Left ventricle myocardium inferior (tissue), 1 donor: ENCODE measurements around the gene LARP1B. TPM values are rescaled to one million over a fixed set of nuclear protein-coding genes. Genes with fewer than 3 reads are reported as not detected.
"Not testable (repeated sequence)": the region's sequence is repeated elsewhere in the genome, so short reads cannot be mapped to it uniquely, and the experiment has no call there.

Source experiments
- DNase-seq: peaks from one replicate; pipeline ENCODE4 v3.0.0-alpha.2; 2020
- H3K27ac ChIP-seq: fragments of 200-600 bp; replicated peaks from 2 replicates; pipeline ENCODE4 v1.8.0; 2021
- H3K27me3 ChIP-seq: fragments of 200-600 bp; 2 replicates; pipeline ENCODE4 v1.8.0; 2021; ENCODE audit warnings: low read depth
- H3K36me3 ChIP-seq: fragments of 200-600 bp; 2 replicates; pipeline ENCODE4 v1.8.0; 2021
- H3K4me1 ChIP-seq: fragments of 200-600 bp; 2 replicates; pipeline ENCODE4 v1.8.0; 2021
- H3K4me3 ChIP-seq: fragments of 200-600 bp; 2 replicates; pipeline ENCODE4 v1.8.0; 2021; ENCODE audit warnings: mild to moderate bottlenecking, moderate library complexity
- H3K9me3 ChIP-seq: fragments of 200-600 bp; replicated peaks from 2 replicates; pipeline ENCODE4 v1.8.0; 2021
- CTCF ChIP-seq: fragments of 200-600 bp; IDR thresholded peaks from 2 replicates; pipeline ENCODE4 v1.8.0; 2021; ENCODE audit warnings: antibody characterized with exemption, mild to moderate bottlenecking, borderline replicate concordance
- intact Hi-C: fragments of 100-400 bp; cut with micrococcal nuclease; formaldehyde crosslinking; loops from one replicate; pipeline ENCODE4 v1.11.0; 2022
- total RNA-seq: library from RNA; stranded (reverse); fragmentation: NEBNext Ultra II Directional; extraction: Animal tissue kit (Norgen Biotek cat#: 25700); gene quantifications from one replicate; pipeline ENCODE4 v1.2.1, GENCODE V29; 2021
- donor health status: DM: no; HTN: yes; CAD: no; lungs with severe emphysema.

LARP1B gene
- total RNA-seq, 1 donor from 2014 or later: 16.1 TPM

DNA sequence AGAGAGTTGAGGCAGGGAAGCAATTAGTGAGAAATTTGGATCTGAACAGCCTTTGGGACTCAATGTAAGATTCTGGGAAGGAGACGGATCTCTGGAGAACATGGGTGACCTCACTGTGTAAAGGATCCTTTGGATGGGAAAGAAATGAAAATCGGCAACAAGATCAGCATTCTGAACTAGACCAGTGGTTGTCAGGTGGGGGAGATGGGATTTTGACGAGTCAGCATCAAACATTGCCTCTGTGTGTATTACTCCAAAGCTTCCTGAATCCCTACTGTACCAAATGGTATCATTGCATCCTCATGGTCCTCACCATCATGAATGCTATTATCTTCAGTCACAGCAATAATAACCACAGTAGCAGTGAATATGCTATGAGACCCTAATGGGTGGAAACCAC is 173.7 kb downstream of the LARP1B start:
- H3K4me3 ChIP-seq: no peak overlapping the region
- DNase-seq: no peak
- intact Hi-C loops: no loop called here
- H3K9me3 ChIP-seq: no peaks in the 10 kb centered on the region
- H3K27ac ChIP-seq: no peak overlapping the region
- no peaks in the 10 kb centered on the region for H3K4me1 ChIP-seq
- no peaks in the 10 kb centered on the region for H3K36me3 ChIP-seq
- no peaks in the 10 kb centered on the region for H3K27me3 ChIP-seq
- TF ChIP-seq CTCF: no peak

- DNase-seq: no peak
- Histone ChIP-seq H3K27me3 (no peaks in the 10 kb centered on the region), H3K36me3 (no peaks in the 10 kb centered on the region), H3K9me3 (no peaks in the 10 kb centered on the region), H3K27ac (no peak overlapping the region), H3K4me1 (no peaks in the 10 kb centered on the region), H3K4me3 (no peak overlapping the region)
- intact Hi-C loops: no loop called here
- TF ChIP-seq CTCF: no peak
Measured at GRCh38 chr4:128241019-128241418, 179.9 kb downstream of the LARP1B start.

DNA sequence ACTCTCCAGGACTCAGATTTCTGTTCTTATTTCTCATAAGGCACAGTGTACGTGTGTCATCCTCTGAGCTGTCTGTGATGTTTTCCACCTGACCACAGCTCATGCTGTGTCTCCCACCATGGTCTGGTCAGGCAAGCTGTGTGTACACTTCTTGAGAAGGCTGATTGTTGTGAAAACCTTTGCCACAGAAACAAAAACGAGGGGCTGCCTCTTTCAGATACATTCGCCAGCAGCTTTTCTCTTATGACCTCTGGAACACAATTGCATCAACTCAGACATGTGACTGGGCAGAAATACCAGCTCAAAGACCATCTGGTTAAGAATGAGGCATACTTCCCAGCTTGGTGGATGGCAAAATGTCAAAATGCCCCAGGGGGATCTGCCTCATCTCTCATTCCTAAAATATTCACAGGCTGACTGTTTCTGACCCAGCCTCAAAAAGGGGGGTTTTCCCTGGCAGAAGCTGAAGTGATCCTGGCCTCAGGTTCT is 180.4 kb downstream of the LARP1B start:
- Histone ChIP-seq H3K9me3 (no peaks in the 10 kb centered on the region), H3K4me3 (no peak overlapping the region), H3K4me1 (no peaks in the 10 kb centered on the region), H3K27me3 (no peaks in the 10 kb centered on the region), H3K36me3 (no peaks in the 10 kb centered on the region), H3K27ac (no peak overlapping the region)
- intact Hi-C loops: no loop called here
- no peak for TF ChIP-seq CTCF
- DNase-seq: no peak

GRCh38 chr4:128241981-128242380 is 180.9 kb downstream of the LARP1B start:
- Histone ChIP-seq H3K4me1 (no peaks in the 10 kb centered on the region), H3K27me3 (no peaks in the 10 kb centered on the region), H3K4me3 (no peak overlapping the region), H3K36me3 (no peaks in the 10 kb centered on the region), H3K27ac (no peak overlapping the region), H3K9me3 (no peaks in the 10 kb centered on the region)
- no peak for DNase-seq
- intact Hi-C loops: no loop called here
- no peak for TF ChIP-seq CTCF

DNA sequence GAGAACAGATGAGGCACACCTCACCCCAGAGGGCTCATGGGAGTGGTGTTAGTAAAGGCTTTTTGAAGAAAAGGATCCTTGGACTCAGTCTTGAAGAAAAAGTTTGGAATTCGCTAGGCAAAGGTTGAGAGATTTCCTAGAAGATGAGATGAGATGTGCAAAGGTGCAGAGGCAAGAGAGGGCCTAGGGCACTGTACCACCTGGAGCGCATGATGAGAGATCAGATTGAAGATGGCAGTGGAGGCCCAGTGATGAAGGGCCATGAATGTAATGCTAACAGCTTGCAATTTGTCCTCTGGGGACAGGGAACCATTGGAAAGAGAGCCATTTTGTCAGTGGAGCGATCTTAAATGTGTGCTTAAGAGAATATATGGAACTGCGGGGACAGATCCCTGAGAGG is 181.5 kb downstream of the LARP1B start:
- DNase-seq: no peak
- no peak for TF ChIP-seq CTCF
- Histone ChIP-seq H3K27me3 (no peaks in the 10 kb centered on the region), H3K4me3 (no peak overlapping the region), H3K27ac (no peak overlapping the region), H3K4me1 (no peaks in the 10 kb centered on the region), H3K36me3 (no peaks in the 10 kb centered on the region), H3K9me3 (no peaks in the 10 kb centered on the region)
- intact Hi-C loops: no loop called here

GRCh38 chr4:128244379-128244778 is 183.3 kb downstream of the LARP1B start:
- H3K9me3 ChIP-seq: peaks cover 15% of the 10 kb centered on the region
- no peak for DNase-seq
- H3K36me3 ChIP-seq: no peaks in the 10 kb centered on the region
- no peak for TF ChIP-seq CTCF
- no peaks in the 10 kb centered on the region for H3K27me3 ChIP-seq
- H3K4me3 ChIP-seq: no peak overlapping the region
- H3K27ac ChIP-seq: no peak overlapping the region
- intact Hi-C loops: no loop called here
- H3K4me1 ChIP-seq: no peaks in the 10 kb centered on the region

DNA sequence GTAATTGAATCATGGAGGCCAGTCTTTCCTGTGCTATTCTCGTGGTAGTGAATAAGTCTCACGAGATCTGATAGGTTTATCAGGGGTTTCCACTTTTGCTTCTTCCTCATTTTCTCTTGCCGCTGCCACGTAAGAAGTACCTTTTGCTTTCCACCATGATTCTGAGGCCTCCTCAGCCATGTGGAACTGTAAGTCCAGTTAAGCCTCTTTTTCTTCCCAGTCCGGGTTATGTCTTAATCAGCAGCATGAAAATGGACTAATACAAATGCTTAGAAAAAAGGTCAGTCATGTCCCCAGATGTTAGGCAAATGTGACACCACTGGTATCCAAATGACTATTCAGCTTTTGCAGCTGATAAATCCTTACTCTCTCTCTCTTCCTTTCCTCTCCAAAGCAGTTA is 184.3 kb downstream of the LARP1B start:
- H3K4me1 ChIP-seq, H3K27ac ChIP-seq, H3K36me3 ChIP-seq, H3K27me3 ChIP-seq, DNase-seq, H3K4me3 ChIP-seq, intact Hi-C loops: not testable (repeated sequence)
- peaks cover 25% of the 10 kb centered on the region for H3K9me3 ChIP-seq
